HG02970 (cell line): Measurements from ENCODE around the gene ZNF827.

Experiments
- ATAC-seq: cut with Tn5 transposase; IDR thresholded peaks from one replicate; pipeline ENCODE4 v1.9.1; 2021; ENCODE audit warnings: mild to moderate bottlenecking, moderate library complexity, moderate number of reproducible peaks; ENCODE audit not compliant: unreplicated experiment, low FRiP score

Gene ZNF827

DNA sequence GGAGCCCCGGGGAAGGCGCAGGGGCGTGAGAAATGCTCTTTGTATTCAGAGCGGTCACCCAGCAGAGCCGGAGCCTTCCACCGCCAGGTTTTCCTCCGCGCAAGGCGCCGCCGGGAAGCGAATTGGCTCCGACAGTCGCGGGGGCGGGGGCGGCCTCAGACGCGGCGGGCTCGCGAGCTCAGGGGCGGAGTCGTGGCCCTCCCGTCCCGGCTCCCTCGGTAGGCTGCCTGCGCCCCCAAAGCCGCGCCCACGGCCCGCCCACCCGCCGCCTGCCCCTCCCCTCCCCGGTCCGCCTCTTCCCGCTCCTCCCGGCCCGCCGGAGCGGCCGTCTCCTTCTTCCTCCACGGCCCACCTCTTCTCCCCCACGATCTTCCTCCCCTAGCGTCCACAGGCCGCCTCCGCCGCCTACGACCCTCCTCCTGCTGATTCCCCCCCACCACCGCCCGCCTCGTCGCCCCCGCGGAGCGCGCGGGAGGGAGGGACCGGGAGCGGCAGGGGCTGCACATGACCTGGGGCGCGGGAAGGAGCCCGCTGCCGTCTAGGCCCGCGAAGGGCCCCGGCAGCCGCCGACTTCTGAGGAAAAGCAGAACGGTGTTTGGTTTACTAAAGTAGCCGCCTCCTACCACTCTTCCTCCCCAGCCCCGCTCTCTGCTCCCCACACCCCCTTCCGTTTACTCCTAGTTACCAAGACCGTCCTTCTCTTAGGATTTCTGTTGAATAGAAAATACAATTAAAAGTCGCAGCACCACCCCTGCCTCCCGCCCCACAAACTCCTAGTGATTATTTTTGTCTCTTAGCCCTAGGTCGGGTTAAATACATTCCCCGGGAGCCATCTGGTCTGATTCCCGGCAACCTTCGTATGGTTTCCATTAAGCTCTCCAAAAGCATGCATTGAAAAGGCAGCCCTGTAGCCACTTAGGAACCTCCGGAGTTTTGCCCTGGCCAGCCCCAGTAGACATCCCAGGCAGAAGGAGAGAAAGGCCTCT lies 205.4 kb downstream of the ZNF827 start:
- peak; percentile 88 for ATAC-seq

- no peak for ATAC-seq
Measured at GRCh38 chr4:145732001-145732815, 206.4 kb downstream of the ZNF827 start.

GRCh38 chr4:145731028-145731427 lies 207.6 kb downstream of the ZNF827 start:
- no peak for ATAC-seq

DNA sequence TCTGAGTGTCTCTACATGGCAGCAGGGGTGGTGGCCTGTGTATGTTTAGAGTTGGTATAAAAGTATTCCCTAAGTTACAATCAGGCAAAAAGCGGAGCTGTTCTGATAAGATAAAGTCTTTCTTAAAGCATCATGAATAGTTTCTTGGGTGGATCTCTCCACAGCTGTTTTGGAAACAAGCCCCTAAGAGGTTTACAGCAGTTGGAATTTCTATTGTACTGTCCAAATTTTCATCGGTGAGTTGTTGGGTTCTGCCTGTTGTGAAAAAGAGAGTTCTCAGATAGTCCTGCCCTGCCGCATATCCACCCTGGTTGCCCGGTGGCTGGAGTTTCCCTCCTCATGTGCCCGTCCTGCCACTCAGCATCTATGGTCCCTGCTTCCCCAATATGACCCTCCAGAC lies 208.6 kb downstream of the ZNF827 start:
- no peak for ATAC-seq

DNA sequence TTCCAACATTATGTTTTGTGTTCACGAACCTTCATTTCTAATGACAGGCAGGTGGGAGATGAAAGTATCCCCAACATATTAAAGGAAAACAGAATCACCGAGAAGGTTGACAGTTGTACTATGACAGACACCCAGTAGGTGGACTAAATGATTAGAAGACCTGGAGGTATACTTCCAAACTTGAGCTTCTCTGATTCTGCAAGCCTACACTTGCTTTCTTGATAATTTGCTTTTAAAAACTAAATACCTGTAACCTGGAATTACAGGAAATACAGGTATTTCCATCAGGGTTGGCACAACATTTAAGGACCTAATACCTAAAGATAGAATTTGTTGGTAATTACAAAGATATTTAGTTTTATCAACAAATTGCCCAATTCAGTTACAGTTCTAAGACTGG lies 215.3 kb downstream of the ZNF827 start:
- ATAC-seq, result no peak

GRCh38 chr4:145722561-145722960 lies 216.1 kb downstream of the ZNF827 start:
- ATAC-seq, result no peak

GRCh38 chr4:145720656-145721055 lies 218.0 kb downstream of the ZNF827 start:
- no peak for ATAC-seq

DNA sequence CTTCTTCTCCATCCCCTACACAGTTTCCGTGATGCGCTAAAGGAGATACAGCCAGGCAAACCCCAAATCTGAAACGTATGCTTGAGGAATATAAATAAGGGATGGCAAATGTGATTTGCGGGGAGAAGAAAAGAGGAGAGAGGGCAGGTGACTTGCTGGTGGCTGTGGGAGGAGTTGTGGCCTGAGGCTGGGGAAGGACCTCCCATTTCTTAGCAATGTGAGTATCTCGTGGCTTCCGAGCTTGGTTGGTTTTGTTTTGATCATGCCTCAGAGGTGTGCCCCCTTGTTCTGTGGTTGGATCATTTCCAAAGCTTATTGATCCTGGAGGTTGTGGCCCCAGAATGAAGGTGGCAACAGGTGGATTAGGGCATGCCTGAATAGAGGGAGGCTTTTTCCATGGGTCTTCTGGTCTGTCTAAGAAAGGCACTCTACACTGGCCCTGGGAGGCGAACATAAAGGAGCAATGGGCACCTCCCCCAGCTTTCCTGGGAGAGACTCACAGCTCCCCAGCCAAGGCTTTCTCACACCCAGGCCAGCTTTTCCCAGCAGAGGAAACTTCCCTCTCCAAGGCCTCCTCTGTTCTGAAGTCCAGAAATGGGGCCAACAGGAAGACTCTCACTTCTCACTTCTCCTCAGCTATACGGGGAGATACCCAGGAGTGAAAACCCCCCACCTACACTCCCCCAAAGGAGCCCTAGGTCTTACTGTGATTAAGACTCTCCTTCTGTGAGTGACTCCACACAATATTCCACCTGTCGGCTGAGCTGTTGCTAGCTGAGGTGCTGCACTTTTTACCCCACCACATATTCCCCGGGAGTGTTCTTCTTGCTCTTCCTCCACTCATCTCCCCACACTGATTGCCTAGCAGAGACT lies 218.6 kb downstream of the ZNF827 start:
- no peak for ATAC-seq

DNA sequence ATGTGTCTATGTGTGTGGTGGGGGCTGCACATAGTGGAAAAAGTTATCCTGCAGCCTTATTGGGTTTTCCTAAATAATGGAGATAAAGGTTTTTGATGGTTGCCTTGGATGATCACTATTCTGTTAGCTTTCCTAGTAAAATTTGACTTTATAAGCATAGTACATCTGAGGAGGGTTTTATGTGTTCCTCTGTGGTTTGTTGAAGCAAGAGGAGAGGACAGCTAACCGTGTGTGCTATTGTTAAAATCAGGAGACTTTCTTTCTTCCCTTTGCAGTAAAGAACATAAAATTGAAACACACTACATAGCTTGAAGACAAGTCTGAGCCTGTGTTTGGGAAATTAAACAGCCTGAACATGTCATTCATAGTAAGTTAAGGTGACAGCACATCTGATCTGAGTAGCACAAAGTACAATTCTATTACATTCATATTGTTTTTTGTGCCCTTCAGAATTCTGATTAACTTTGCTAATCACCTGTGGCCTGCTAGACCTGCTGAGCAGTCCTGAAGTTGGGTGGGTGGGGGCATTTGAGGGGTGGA lies 221.9 kb downstream of the ZNF827 start:
- ATAC-seq, result no peak

DNA sequence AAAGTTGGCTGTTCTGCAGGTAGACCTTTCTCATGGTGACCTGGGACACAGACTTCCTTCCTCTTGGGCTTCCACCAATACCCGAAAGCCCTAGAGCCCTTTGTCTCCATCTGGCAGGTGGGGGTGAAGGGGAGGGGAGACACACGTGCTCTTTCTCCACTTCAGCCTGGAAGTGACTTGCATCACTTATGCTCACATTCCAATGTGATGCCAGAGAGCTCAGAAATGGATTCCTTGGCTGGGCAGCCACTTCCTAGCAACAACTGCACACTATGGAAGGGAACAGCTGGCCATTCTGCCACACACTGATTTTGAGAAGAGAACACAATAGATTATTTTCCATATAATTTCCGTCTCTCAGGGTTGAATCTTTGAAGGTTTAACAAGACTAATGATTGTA lies 222.4 kb downstream of the ZNF827 start:
- ATAC-seq, result no peak

DNA sequence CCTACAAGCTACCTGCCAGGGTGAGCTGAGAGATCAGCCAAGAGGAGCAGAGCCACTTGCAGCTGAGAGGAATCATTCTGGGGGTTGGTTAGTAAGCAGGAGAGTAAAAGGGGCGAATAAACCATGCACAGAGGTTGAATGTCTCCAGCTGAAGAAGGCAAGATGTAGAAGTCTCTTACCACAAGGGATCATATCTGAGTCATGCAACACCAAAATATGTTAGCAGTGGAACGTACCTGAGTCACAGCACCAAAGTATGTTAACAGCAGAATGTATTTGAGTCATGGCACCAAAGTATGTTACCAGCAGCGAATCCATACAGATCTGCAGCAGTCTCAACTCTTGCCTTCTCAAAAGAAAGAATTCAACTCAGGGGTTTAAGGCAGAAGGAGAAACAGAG lies 228.8 kb downstream of the ZNF827 start:
- ATAC-seq, result no peak

DNA sequence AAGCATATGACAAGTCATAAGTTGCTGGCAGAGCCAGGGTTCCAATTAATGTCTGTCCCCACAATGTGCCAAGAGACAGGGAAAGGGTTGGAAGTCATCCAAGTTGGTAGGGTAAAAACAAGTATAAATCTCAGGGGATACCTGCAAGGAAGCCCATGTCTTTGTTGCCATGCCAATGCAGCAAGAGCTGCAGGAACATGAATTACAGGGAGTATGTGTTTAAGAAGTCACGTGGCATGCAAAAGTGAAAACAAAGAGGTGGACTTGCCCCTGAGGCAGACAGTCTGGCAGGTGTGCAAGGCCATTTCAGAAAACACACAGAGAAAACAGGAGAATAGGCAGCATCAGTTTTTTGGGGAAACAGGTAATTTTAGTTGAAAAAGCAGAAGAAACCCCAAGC lies 229.3 kb downstream of the ZNF827 start:
- no peak for ATAC-seq
